ENCODE data around the gene MOCS3. TPM values are rescaled to one million over a fixed set of nuclear protein-coding genes. Genes with fewer than 3 reads are reported as not detected.

Gene MOCS3
- total and polyA plus RNA-seq, 2 donors (not counting 3 experiments of a cell fraction or from before 2014, with no cell fraction given), result 3.2 to 3.6 TPM

DNA sequence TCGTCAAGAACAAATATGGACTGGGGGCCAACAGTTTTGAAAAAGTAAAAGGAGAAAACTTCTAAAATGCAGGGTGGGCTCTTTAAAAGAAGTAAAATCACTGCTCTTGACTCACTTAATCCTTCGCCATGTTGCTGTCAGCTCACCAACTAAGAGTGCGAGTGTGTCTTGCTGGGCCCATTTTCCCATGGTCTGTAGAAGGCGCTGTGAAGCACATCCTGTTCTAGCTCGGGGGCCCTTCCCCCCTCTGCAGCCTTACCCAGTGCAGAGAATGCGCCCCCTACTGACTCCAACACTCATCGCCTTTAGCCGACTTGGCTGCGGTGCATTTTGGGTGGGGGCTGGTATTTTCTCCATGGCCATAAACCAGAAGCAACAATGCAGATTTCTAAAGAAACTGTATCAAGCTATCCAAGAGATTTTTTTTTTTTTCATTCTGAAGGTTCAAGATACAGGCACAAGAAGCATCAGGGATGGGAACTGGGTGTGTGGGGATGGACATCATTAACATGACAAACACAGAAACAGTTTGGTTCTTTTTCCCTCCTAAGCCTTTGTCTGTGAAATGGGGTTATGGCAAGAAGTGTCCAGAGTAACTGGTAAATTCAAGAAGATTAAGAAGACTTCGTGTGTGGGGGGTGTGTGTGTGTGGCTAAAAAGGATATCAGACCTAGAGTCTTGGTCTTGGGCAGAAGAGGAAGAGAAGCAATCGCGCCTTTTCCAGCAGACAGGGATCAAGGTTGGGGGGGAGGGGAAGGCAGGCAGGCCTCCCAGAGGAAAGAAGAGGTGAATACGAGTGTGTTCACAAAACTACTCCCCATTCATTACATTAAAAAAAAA lies 29.1 kb upstream of the MOCS3 start:
- dilution Hi-C loops (cut with MboI; ENCODE audit: extremely low pct_ligation_motif_present, low sequenced_read_pairs) (no loop called here), intact Hi-C loops (cut with micrococcal nuclease) (loop anchor here (1.0 kb wide), 3 partner anchors 13 to 135 kb away; no protein-coding TSS in a partner anchor)
- Histone ChIP-seq H3K4me1 (ENCODE audit: control insufficient read depth, extremely low read depth, insufficient read depth, low read length) (peaks cover 22% of the 10 kb centered on the region), H3K9me1 (replicated peaks; ENCODE audit: control insufficient read depth, extremely low read depth, insufficient read depth, low read length) (no peaks in the 10 kb centered on the region), H3K27me3 (ENCODE audit: control insufficient read depth in 2 of 2, insufficient read depth in 2 of 2, low read length in 2 of 2) (no peaks in the 10 kb centered on the region), H3K9ac (replicated peaks; ENCODE audit: extremely low read depth, insufficient read depth, low read length) (peak overlapping the region; percentile 81), H2AFZ (ENCODE audit: low read depth, low read length) (no peak overlapping the region), H4K20me1 (replicated peaks; ENCODE audit: control insufficient read depth, extremely low read depth, insufficient read depth, low read length) (peaks cover 33% of the 10 kb centered on the region), H3K27ac (ENCODE audit: insufficient read depth, low read depth, low read length) (peak overlapping the region; percentile 50), H3K9me3 (replicated peaks; ENCODE audit: control insufficient read depth, insufficient read depth, low read length) (no peaks in the 10 kb centered on the region), H3K79me2 (ENCODE audit: control insufficient read depth, insufficient read depth, low read length) (peaks cover 65% of the 10 kb centered on the region), H3K4me2 (ENCODE audit: insufficient read depth, low read length) (peak overlapping the region; percentile 91), H3K36me3 (ENCODE audit: control insufficient read depth in 2 of 2, extremely low read depth in 1 of 2, insufficient read depth in 2 of 2, low read length in 2 of 2) (peaks cover 2 to 33% of the 10 kb centered on the region in 2 experiments), H3K4me3 (replicated peaks in 1 of 3; ENCODE audit: insufficient read depth in 1 of 3, low read depth in 1 of 3, low read length in 3 of 3) (peak overlapping the region; percentile 63 to 100 (median 90))
- POLR2A ChIA-PET, result interaction anchor here (0.6 to 2.2 kb wide), 5 partner anchors 9 to 139 kb away, joined by 3 to 7 read pairs (median 4); partner anchors contain the start of genes DPM1 and MOCS3
- TF ChIP-seq, protein P1, sequence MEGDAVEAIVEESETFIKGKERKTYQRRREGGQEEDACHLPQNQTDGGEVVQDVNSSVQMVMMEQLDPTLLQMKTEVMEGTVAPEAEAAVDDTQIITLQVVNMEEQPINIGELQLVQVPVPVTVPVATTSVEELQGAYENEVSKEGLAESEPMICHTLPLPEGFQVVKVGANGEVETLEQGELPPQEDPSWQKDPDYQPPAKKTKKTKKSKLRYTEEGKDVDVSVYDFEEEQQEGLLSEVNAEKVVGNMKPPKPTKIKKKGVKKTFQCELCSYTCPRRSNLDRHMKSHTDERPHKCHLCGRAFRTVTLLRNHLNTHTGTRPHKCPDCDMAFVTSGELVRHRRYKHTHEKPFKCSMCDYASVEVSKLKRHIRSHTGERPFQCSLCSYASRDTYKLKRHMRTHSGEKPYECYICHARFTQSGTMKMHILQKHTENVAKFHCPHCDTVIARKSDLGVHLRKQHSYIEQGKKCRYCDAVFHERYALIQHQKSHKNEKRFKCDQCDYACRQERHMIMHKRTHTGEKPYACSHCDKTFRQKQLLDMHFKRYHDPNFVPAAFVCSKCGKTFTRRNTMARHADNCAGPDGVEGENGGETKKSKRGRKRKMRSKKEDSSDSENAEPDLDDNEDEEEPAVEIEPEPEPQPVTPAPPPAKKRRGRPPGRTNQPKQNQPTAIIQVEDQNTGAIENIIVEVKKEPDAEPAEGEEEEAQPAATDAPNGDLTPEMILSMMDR (IDR thresholded peaks at IDR 0.05; ENCODE audit: extremely low read depth in 1 of 2, insufficient read depth in 1 of 2, low read depth in 1 of 2, low read length in 2 of 2), result peak; percentile 95 to 98
- TF ChIP-seq FOS (IDR thresholded peaks at IDR 0.05; ENCODE audit: borderline replicate concordance, insufficient read depth, low read length) (peak; percentile 4), POLR2AphosphoS5 (IDR thresholded peaks at IDR 0.05; ENCODE audit: insufficient read depth, low read depth, low read length) (peak; percentile 60), JUN (IDR thresholded peaks at IDR 0.05; ENCODE audit: borderline replicate concordance, insufficient read depth, insufficient read length, low read depth) (no peak), POLR2A (IDR thresholded peaks at IDR 0.05; ENCODE audit: low read depth, low read length) (peak; percentile 15), GATA2 (IDR thresholded peaks at IDR 0.05; ENCODE audit: insufficient read depth, insufficient read length, low read depth, low read length) (no peak)
- CTCF ChIA-PET, result interaction anchor here (0.6 to 11.1 kb wide), 20 partner anchors 9 to 318 kb away, joined by 3 to 119 read pairs (median 5); partner anchors contain the start of genes BCAS4, DPM1 and MOCS3
- peak; percentile 92 for FAIRE-seq
- BruUV-seq (replicated peaks), result TSS peak; percentile 25
- peak; percentile 92 for DNase-seq (ENCODE audit: low read depth, low spot score)
